ENCODE results near the gene RAB5A.

- TF ChIP-seq CTCF (IDR thresholded peaks at IDR 0.05): no peak
- TF ChIP-seq POLR2AphosphoS5 (IDR thresholded peaks at IDR 0.05): no peak
Observed at GRCh38 chr3:19899264-19899663, 47.6 kb upstream of the RAB5A start.

All from suprapubic skin (tissue), 3 donors.